SK-N-SH treated with all-trans-retinoic acid at 6 μM for 48 hours (cell line): ENCODE data around the gene ACYP1.
A peak's percentile ranks its signal among the peaks of the same experiment; 100 is the strongest.

Experiments
- ATAC-seq: fragments of 200-7000 bp; cut with Tn5 transposase; 3 replicates; pipeline ENCODE4 v1.9.1; 2020; ENCODE audit warnings: mild to moderate bottlenecking, moderate library complexity
- ARNTL ChIP-seq: fragments of 450-650 bp; formaldehyde crosslinking; IDR thresholded peaks from 2 replicates; pipeline ENCODE4 v1.5.0; 2020; ENCODE audit warnings: low read depth, mild to moderate bottlenecking, moderate library complexity, borderline replicate concordance
- BACH2 ChIP-seq: fragments of 250-450 bp; sonication (Bioruptor Pico); IDR thresholded peaks from 2 replicates; pipeline ENCODE4 v1.9.0; 2021; ENCODE audit warnings: mild to moderate bottlenecking, borderline replicate concordance
- CSDC2 ChIP-seq: fragments of 250-450 bp; sonication (Bioruptor Pico); IDR thresholded peaks from 2 replicates; pipeline ENCODE4 v1.5.0; 2020; ENCODE audit warnings: mild to moderate bottlenecking, moderate library complexity
- GLIS3 ChIP-seq: fragments of 250-450 bp; sonication (Bioruptor Pico); IDR thresholded peaks from 2 replicates; pipeline ENCODE4 v1.5.0; 2020; ENCODE audit warnings: mild to moderate bottlenecking, moderate library complexity
- OSR1 ChIP-seq: fragments of 250-450 bp; sonication (Bioruptor Pico); IDR thresholded peaks from 2 replicates; pipeline ENCODE4 v1.8.0; 2022; ENCODE audit warnings: moderate library complexity, mild to moderate bottlenecking, inconsistent platforms
- PPARA ChIP-seq: fragments of 250-450 bp; sonication (Bioruptor Pico); IDR thresholded peaks from 2 replicates; pipeline ENCODE4 v1.5.0; 2020; ENCODE audit warnings: mild to moderate bottlenecking, borderline replicate concordance
- SNAI2 ChIP-seq: fragments of 250-450 bp; sonication (Bioruptor Pico); IDR thresholded peaks from 2 replicates; pipeline ENCODE4 v1.5.0; 2020; ENCODE audit warnings: mild to moderate bottlenecking, moderate library complexity
- TCF4 ChIP-seq: fragments of 250-450 bp; sonication (Bioruptor Pico); IDR thresholded peaks from 2 replicates; pipeline ENCODE4 v1.8.0; 2021; ENCODE audit warnings: mild to moderate bottlenecking, moderate library complexity, borderline replicate concordance
- ZC3H10 ChIP-seq: fragments of 250-450 bp; sonication (Bioruptor Pico); IDR thresholded peaks from 2 replicates; pipeline ENCODE4 v1.5.1; 2021; ENCODE audit warnings: mild to moderate bottlenecking, moderate library complexity
- ZFP3 ChIP-seq: fragments of 250-450 bp; sonication (Bioruptor Pico); IDR thresholded peaks from 2 replicates; pipeline ENCODE4 v1.5.0; 2020; ENCODE audit warnings: mild to moderate bottlenecking, moderate library complexity
- ZFP30 ChIP-seq: fragments of 450-650 bp; formaldehyde crosslinking; IDR thresholded peaks from 2 replicates; pipeline ENCODE4 v1.5.0; 2022; ENCODE audit warnings: mild to moderate bottlenecking, moderate library complexity
- ZNF565 ChIP-seq: fragments of 450-650 bp; formaldehyde crosslinking; conservative IDR thresholded peaks from 2 replicates; pipeline ENCODE4 v1.5.0; 2020; ENCODE audit warnings: low read depth, mild to moderate bottlenecking, moderate library complexity
- ZNF70 ChIP-seq: fragments of 450-650 bp; formaldehyde crosslinking; IDR thresholded peaks from 2 replicates; pipeline ENCODE4 v1.5.0; 2020; ENCODE audit warnings: mild to moderate bottlenecking, moderate library complexity
- TF ChIP-seq, protein P1 (sequence below): fragments of 250-450 bp; sonication (Bioruptor Pico); IDR thresholded peaks from 2 replicates; pipeline ENCODE4 v1.5.0; 2020; ENCODE audit warnings: mild to moderate bottlenecking, moderate library complexity
- TF ChIP-seq, protein P2 (sequence below): fragments of 250-450 bp; sonication (Bioruptor Pico); IDR thresholded peaks from 2 replicates; pipeline ENCODE4 v1.5.1; 2020; ENCODE audit warnings: low read depth, mild to moderate bottlenecking, moderate library complexity
- TF ChIP-seq, protein P3 (sequence below): fragments of 250-450 bp; sonication (Bioruptor Pico); IDR thresholded peaks from 2 replicates; pipeline ENCODE4 v1.5.1; 2021; ENCODE audit warnings: mild to moderate bottlenecking, moderate library complexity
- TF ChIP-seq, protein P4 (sequence below): fragments of 250-450 bp; sonication (Bioruptor Pico); IDR thresholded peaks from 2 replicates; pipeline ENCODE4 v1.8.0; 2021; ENCODE audit warnings: low read depth, mild to moderate bottlenecking, moderate library complexity, borderline replicate concordance

ACYP1 gene

DNA sequence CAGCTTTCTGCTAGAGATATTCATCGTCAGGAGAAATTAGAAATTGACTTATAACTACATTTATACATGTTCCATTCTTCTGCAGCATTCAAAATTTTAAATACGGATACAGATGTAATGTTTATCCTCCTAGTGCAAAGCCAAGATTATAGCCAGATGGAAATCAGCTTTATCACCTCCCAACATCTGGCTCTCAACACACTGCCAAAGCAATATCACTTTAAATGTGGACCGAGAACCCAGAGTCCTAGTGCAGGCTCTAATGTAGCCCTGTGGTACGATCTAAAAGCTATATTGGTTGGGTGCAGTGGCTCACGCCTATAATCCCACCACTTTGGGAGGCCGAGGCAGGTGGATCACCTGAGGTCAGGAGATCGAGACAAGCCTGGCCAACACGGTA lies 19.1 kb downstream of the ACYP1 start:
- TF ChIP-seq ZNF70 (CRISPR knock-in tag) (no peak), ZNF565 (CRISPR knock-in tag) (no peak), ZFP30 (CRISPR knock-in tag) (no peak), ZFP3 (CRISPR knock-in tag) (no peak), ZC3H10 (CRISPR knock-in tag) (no peak), OSR1 (CRISPR knock-in tag) (no peak), SNAI2 (CRISPR knock-in tag) (no peak), ARNTL (CRISPR knock-in tag) (no peak), PPARA (CRISPR knock-in tag) (no peak), CSDC2 (CRISPR knock-in tag) (no peak), GLIS3 (CRISPR knock-in tag) (no peak)
- TF ChIP-seq, protein P1, sequence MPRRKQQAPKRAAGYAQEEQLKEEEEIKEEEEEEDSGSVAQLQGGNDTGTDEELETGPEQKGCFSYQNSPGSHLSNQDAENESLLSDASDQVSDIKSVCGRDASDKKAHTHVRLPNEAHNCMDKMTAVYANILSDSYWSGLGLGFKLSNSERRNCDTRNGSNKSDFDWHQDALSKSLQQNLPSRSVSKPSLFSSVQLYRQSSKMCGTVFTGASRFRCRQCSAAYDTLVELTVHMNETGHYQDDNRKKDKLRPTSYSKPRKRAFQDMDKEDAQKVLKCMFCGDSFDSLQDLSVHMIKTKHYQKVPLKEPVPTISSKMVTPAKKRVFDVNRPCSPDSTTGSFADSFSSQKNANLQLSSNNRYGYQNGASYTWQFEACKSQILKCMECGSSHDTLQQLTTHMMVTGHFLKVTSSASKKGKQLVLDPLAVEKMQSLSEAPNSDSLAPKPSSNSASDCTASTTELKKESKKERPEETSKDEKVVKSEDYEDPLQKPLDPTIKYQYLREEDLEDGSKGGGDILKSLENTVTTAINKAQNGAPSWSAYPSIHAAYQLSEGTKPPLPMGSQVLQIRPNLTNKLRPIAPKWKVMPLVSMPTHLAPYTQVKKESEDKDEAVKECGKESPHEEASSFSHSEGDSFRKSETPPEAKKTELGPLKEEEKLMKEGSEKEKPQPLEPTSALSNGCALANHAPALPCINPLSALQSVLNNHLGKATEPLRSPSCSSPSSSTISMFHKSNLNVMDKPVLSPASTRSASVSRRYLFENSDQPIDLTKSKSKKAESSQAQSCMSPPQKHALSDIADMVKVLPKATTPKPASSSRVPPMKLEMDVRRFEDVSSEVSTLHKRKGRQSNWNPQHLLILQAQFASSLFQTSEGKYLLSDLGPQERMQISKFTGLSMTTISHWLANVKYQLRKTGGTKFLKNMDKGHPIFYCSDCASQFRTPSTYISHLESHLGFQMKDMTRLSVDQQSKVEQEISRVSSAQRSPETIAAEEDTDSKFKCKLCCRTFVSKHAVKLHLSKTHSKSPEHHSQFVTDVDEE (CRISPR knock-in tag), result no peak
- TF ChIP-seq, protein P2, sequence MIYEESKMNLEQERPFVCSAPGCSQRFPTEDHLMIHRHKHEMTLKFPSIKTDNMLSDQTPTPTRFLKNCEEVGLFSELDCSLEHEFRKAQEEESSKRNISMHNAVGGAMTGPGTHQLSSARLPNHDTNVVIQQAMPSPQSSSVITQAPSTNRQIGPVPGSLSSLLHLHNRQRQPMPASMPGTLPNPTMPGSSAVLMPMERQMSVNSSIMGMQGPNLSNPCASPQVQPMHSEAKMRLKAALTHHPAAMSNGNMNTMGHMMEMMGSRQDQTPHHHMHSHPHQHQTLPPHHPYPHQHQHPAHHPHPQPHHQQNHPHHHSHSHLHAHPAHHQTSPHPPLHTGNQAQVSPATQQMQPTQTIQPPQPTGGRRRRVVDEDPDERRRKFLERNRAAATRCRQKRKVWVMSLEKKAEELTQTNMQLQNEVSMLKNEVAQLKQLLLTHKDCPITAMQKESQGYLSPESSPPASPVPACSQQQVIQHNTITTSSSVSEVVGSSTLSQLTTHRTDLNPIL, result no peak
- TF ChIP-seq, protein P3, sequence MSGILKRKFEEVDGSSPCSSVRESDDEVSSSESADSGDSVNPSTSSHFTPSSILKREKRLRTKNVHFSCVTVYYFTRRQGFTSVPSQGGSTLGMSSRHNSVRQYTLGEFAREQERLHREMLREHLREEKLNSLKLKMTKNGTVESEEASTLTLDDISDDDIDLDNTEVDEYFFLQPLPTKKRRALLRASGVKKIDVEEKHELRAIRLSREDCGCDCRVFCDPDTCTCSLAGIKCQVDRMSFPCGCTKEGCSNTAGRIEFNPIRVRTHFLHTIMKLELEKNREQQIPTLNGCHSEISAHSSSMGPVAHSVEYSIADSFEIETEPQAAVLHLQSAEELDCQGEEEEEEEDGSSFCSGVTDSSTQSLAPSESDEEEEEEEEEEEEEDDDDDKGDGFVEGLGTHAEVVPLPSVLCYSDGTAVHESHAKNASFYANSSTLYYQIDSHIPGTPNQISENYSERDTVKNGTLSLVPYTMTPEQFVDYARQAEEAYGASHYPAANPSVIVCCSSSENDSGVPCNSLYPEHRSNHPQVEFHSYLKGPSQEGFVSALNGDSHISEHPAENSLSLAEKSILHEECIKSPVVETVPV (CRISPR knock-in tag), result no peak
- TF ChIP-seq, protein P4, sequence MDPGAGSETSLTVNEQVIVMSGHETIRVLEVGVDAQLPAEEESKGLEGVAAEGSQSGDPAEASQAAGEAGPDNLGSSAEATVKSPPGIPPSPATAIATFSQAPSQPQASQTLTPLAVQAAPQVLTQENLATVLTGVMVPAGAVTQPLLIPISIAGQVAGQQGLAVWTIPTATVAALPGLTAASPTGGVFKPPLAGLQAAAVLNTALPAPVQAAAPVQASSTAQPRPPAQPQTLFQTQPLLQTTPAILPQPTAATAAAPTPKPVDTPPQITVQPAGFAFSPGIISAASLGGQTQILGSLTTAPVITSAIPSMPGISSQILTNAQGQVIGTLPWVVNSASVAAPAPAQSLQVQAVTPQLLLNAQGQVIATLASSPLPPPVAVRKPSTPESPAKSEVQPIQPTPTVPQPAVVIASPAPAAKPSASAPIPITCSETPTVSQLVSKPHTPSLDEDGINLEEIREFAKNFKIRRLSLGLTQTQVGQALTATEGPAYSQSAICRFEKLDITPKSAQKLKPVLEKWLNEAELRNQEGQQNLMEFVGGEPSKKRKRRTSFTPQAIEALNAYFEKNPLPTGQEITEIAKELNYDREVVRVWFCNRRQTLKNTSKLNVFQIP (CRISPR knock-in tag), result no peak
- ATAC-seq, result peak; percentile 12; the same call in 2 of the 3 replicates

DNA sequence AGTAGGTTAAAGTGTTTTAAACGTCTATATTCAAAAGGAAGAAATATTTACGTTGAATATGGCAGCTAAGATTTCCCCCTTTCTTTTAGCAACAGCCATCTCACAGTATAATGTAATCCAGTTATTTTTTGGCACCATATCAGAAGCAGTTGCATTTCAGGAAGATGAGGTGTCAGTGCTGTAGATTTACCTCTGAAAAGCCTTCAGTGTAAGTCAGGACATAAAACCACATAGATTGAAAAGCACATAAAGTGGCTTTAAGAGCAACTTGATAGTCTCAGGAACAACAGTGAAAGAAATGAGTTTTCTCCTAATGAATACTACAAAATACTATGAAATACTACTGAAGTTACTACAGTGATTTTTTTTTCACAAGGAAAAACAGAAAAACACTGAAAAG lies 19.5 kb downstream of the ACYP1 start:
- TF ChIP-seq GLIS3 (CRISPR knock-in tag), result no peak
- no peak for TF ChIP-seq SNAI2 (CRISPR knock-in tag)
- TF ChIP-seq, protein P1 (CRISPR knock-in tag), result no peak
- peak; percentile 75 for ATAC-seq

DNA sequence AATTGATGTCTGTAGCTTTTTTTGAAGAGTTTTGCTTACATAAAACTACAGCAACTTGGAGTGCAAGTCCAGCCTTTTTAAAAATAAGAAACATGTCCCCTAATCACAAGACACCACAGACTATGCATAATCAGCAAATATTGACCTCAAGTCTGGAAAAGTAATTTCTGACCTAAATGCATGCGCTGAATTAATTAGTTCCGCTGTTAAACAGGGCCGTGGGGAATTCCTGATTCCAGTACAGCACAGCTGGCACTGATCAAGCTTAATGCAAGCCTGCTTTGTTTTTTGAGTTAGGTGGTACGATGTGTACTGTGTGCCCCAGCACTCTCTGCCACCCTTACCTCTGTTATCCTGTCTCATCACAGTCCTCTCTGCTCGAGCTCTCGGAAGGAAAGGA lies 21.8 kb downstream of the ACYP1 start:
- TF ChIP-seq CSDC2 (CRISPR knock-in tag) (no peak), BACH2 (CRISPR knock-in tag) (no peak), TCF4 (peak; percentile 64; the same call in 1 of the 2 replicates)
- TF ChIP-seq, protein P1 (CRISPR knock-in tag), result 0 out of 2 replicates have a peak, but pooled peaks have one; percentile 29
- peak; percentile 85 for ATAC-seq
